ENCODE measurements around the gene SCAP. TPM values are rescaled to one million over a fixed set of nuclear protein-coding genes. Genes with fewer than 3 reads are reported as not detected.

SCAP gene
- total and polyA plus RNA-seq, 2 of the 13 experiments (the other 11 are each of a cell fraction or from before 2014, with no cell fraction given), result 40.4 to 53.3 TPM

GRCh38 chr3:47420511-47421484, 54.9 kb downstream of the SCAP start (continued):
- no peak for TF ChIP-seq BRF2 (CRISPR knock-in tag; IDR thresholded peaks at IDR 0.05)
- no peak for TF ChIP-seq TBX3 (IDR thresholded peaks at IDR 0.05; ENCODE audit: borderline replicate concordance)
- no peak for TF ChIP-seq KMT2B (CRISPR knock-in tag; IDR thresholded peaks at IDR 0.05)
- no peak for TF ChIP-seq FOXP4 (CRISPR knock-in tag; IDR thresholded peaks at IDR 0.05)
- TF ChIP-seq SKI (IDR thresholded peaks at IDR 0.05; ENCODE audit: partially characterized antibody), result no peak
- no peak for TF ChIP-seq ZNF276 (CRISPR knock-in tag; IDR thresholded peaks at IDR 0.05; ENCODE audit: low read depth)
- no peak for TF ChIP-seq PRDM15 (CRISPR knock-in tag; IDR thresholded peaks at IDR 0.05)
- TF ChIP-seq CREB1 (IDR thresholded peaks at IDR 0.05), result no peak
- no peak for TF ChIP-seq CREB1 (CRISPR knock-in tag; IDR thresholded peaks at IDR 0.05)
- TF ChIP-seq ZSCAN22 (CRISPR knock-in tag; IDR thresholded peaks at IDR 0.05), result no peak
- TF ChIP-seq ZNF747 (CRISPR knock-in tag; IDR thresholded peaks at IDR 0.05; ENCODE audit: borderline replicate concordance), result no peak
- no peak for TF ChIP-seq SNAI1 (CRISPR knock-in tag; IDR thresholded peaks at IDR 0.05; ENCODE audit: borderline replicate concordance)
- no peak for TF ChIP-seq IRF1 (CRISPR knock-in tag; IDR thresholded peaks at IDR 0.05; ENCODE audit: low read depth)
- no peak for TF ChIP-seq SMYD3 (CRISPR knock-in tag; IDR thresholded peaks at IDR 0.05)
- TF ChIP-seq MATR3 (CRISPR knock-in tag; IDR thresholded peaks at IDR 0.05), result no peak

All from HepG2 (cell line).